CD4-positive, alpha-beta memory T cell (primary cell): ENCODE results near the gene CSF1R. TPM values are rescaled to one million over a fixed set of nuclear protein-coding genes. Genes with fewer than 3 reads are reported as not detected.

Experiments used
- CTCF ChIA-PET: fragments of 350-600 bp; sonication (Branson Sonifier 250); formaldehyde crosslinking; loops from one replicate; lab custom pipeline; 2021; ENCODE audit warnings: inconsistent platforms; ENCODE audit not compliant: partially characterized antibody; lab: Charles Lee
- POLR2A ChIA-PET: fragments of 350-600 bp; sonication (Branson Sonifier 250); formaldehyde crosslinking; loops from one replicate; lab custom pipeline; 2021; ENCODE audit not compliant: partially characterized antibody; lab: Charles Lee
- DNase-seq, 5 donors: peaks; one replicate each; pipeline versions ENCODE4 v3.0.0 to v3.0.0-alpha.2; 2020 to 2022; ENCODE audit warnings: mixed read lengths in 1 of 5
- H3K27ac ChIP-seq: one replicate; pipeline ENCODE4 v1.7.0; 2013; ENCODE audit warnings: low read depth, low read length
- H3K27me3 ChIP-seq: 2 replicates; pipeline ENCODE4 v1.7.0; 2013; ENCODE audit warnings: mild to moderate bottlenecking, low read length, moderate library complexity; ENCODE audit not compliant: insufficient read depth
- H3K36me3 ChIP-seq: 2 replicates; pipeline ENCODE4 v1.7.0; 2013; ENCODE audit warnings: mild to moderate bottlenecking, low read length, moderate library complexity; ENCODE audit not compliant: insufficient read depth
- H3K4me1 ChIP-seq: 2 replicates; pipeline ENCODE4 v1.7.0; 2013; ENCODE audit warnings: mild to moderate bottlenecking, low read length, moderate library complexity; ENCODE audit not compliant: insufficient read depth
- H3K4me3 ChIP-seq, 2 donors: one replicate each; pipeline ENCODE4 v1.7.0; 2013; ENCODE audit warnings: low read length in 2 of 2, mild to moderate bottlenecking in 1 of 2
- H3K9me3 ChIP-seq, 2 donors: one replicate each; pipeline ENCODE4 v1.7.0; 2013; ENCODE audit warnings: low read length in 2 of 2, control low read depth in 1 of 2; ENCODE audit not compliant: control insufficient read depth in 1 of 2
- H3K27ac Mint-ChIP-seq, 7 donors: one replicate each; pipeline ENCODE4 v1.8.0; 2020 to 2021; ENCODE audit warnings: mixed read lengths in 7 of 7, mild to moderate bottlenecking in 6 of 7, inconsistent platforms in 3 of 7, moderate library complexity in 3 of 7
- H3K27me3 Mint-ChIP-seq, 2 donors: one replicate each; pipeline ENCODE4 v1.8.0; 2020 to 2021; ENCODE audit warnings: mixed read lengths in 2 of 2
- H3K36me3 Mint-ChIP-seq, 2 donors: one replicate each; pipeline ENCODE4 v1.8.0; 2020 to 2021; ENCODE audit warnings: mixed read lengths in 2 of 2, inconsistent platforms in 1 of 2, mild to moderate bottlenecking in 1 of 2
- H3K4me1 Mint-ChIP-seq, 4 donors: one replicate each; pipeline ENCODE4 v1.8.0; 2020 to 2021; ENCODE audit warnings: mixed read lengths in 4 of 4, mild to moderate bottlenecking in 1 of 4
- H3K4me3 Mint-ChIP-seq, 8 donors: one replicate each; pipeline ENCODE4 v1.8.0; 2020 to 2021; ENCODE audit warnings: mixed read lengths in 8 of 8, mild to moderate bottlenecking in 7 of 8, moderate library complexity in 6 of 8, inconsistent platforms in 3 of 8
- H3K9me3 Mint-ChIP-seq, 8 donors: one replicate each; pipeline ENCODE4 v1.8.0; 2020 to 2021; ENCODE audit warnings: mixed read lengths in 8 of 8, mild to moderate bottlenecking in 5 of 8, inconsistent platforms in 3 of 8, moderate library complexity in 1 of 8
- intact Hi-C: fragments of 100-400 bp; cut with micrococcal nuclease; formaldehyde crosslinking; loops from one replicate; pipeline ENCODE4 v1.15.1; 2023
- polyA plus RNA-seq, 2 donors: library from polyadenylated mRNA; unstranded; fragments of 300-500 nt; fragmentation: Illumina TruSeq; gene quantifications; one replicate each; pipeline ENCODE4 v1.2.3, GENCODE V29; 2021
- total RNA-seq, 2 experiments: library from RNA; stranded (reverse); gene quantifications; one replicate each; pipeline ENCODE4 v1.2.3, GENCODE V29; 2021

CSF1R gene
- total and polyA plus RNA-seq, 4 experiments from 2014 or later = 0.04 to 2.9 (median 1.3) TPM

- Histone ChIP-seq H3K4me3 (no peak overlapping the region), H3K9me3 (no peaks in the 10 kb centered on the region), H3K36me3 (no peaks in the 10 kb centered on the region), H3K27ac (no peak overlapping the region), H3K27me3 (no peaks in the 10 kb centered on the region), H3K4me1 (no peaks in the 10 kb centered on the region)
- ChIA-PET CTCF (interaction anchor here (0.6 kb wide), 1 partner anchor 84 kb away, joined by 3 read pairs; no protein-coding TSS in a partner anchor), POLR2A (no interaction called here)
- H3K4me1 Mint-ChIP-seq = no peaks in the 10 kb centered on the region
- H3K27me3 Mint-ChIP-seq = peaks cover 0 to 2% of the 10 kb centered on the region in 2 donors
- H3K4me3 Mint-ChIP-seq = no peak overlapping the region
- no peaks in the 10 kb centered on the region for H3K36me3 Mint-ChIP-seq
- no peaks in the 10 kb centered on the region for H3K9me3 Mint-ChIP-seq
- no peak for DNase-seq
- no peak overlapping the region for H3K27ac Mint-ChIP-seq
- intact Hi-C loops = no loop called here
These were observed 10.5 kb downstream of the CSF1R start for GRCh38 chr5:150075806-150076205.

- no peaks in the 10 kb centered on the region for H3K36me3 ChIP-seq
- no peaks in the 10 kb centered on the region for H3K9me3 ChIP-seq
- intact Hi-C loops = no loop called here
- no peak overlapping the region for H3K27ac ChIP-seq
- no peaks in the 10 kb centered on the region for H3K36me3 Mint-ChIP-seq
- no peak overlapping the region for H3K27ac Mint-ChIP-seq
- no peaks in the 10 kb centered on the region for H3K9me3 Mint-ChIP-seq
- H3K27me3 ChIP-seq = no peaks in the 10 kb centered on the region
- H3K4me3 Mint-ChIP-seq = no peak overlapping the region
- no peaks in the 10 kb centered on the region for H3K4me1 ChIP-seq
- H3K4me3 ChIP-seq = no peak overlapping the region
- H3K27me3 Mint-ChIP-seq = peaks cover 0 to 2% of the 10 kb centered on the region in 2 donors
- ChIA-PET POLR2A (no interaction called here), CTCF (interaction anchor here (0.6 kb wide), 1 partner anchor 84 kb away, joined by 3 read pairs; no protein-coding TSS in a partner anchor)
- DNase-seq = no peak
- H3K4me1 Mint-ChIP-seq = no peaks in the 10 kb centered on the region
These were observed 11.1 kb downstream of the CSF1R start for GRCh38 chr5:150075233-150075632.

- ChIA-PET CTCF (no interaction called here), POLR2A (no interaction called here)
- H3K4me3 ChIP-seq = no peak overlapping the region
- Mint-ChIP-seq H3K9me3 (no peaks in the 10 kb centered on the region), H3K27ac (no peak overlapping the region), H3K4me3 (no peak overlapping the region), H3K36me3 (no peaks in the 10 kb centered on the region), H3K27me3 (no peaks in the 10 kb centered on the region), H3K4me1 (peaks cover 0 to under 1% (median 0%) of the 10 kb centered on the region in 4 donors)
- H3K27ac ChIP-seq = no peak overlapping the region
- intact Hi-C loops = no loop called here
- no peak for DNase-seq
- no peaks in the 10 kb centered on the region for H3K4me1 ChIP-seq
- no peaks in the 10 kb centered on the region for H3K27me3 ChIP-seq
- H3K36me3 ChIP-seq = no peaks in the 10 kb centered on the region
- H3K9me3 ChIP-seq = no peaks in the 10 kb centered on the region
These were observed 12.7 kb downstream of the CSF1R start for GRCh38 chr5:150073677-150074076.

GRCh38 chr5:150073086-150073625 is 13.2 kb downstream of the CSF1R start:
- Histone ChIP-seq H3K4me3 (no peak overlapping the region), H3K36me3 (no peaks in the 10 kb centered on the region), H3K27ac (no peak overlapping the region), H3K4me1 (no peaks in the 10 kb centered on the region), H3K9me3 (no peaks in the 10 kb centered on the region), H3K27me3 (no peaks in the 10 kb centered on the region)
- H3K9me3 Mint-ChIP-seq = no peaks in the 10 kb centered on the region
- DNase-seq = no peak
- ChIA-PET CTCF (no interaction called here), POLR2A (no interaction called here)
- H3K4me1 Mint-ChIP-seq = peaks cover 0 to 4% (median under 1%) of the 10 kb centered on the region in 4 donors
- H3K36me3 Mint-ChIP-seq = no peaks in the 10 kb centered on the region
- no peak overlapping the region for H3K27ac Mint-ChIP-seq
- no peaks in the 10 kb centered on the region for H3K27me3 Mint-ChIP-seq
- H3K4me3 Mint-ChIP-seq = no peak overlapping the region
- intact Hi-C loops = no loop called here

- H3K9me3 Mint-ChIP-seq = no peaks in the 10 kb centered on the region
- no peak overlapping the region for H3K4me3 Mint-ChIP-seq
- no peaks in the 10 kb centered on the region for H3K36me3 Mint-ChIP-seq
- Histone ChIP-seq H3K4me3 (no peak overlapping the region), H3K9me3 (no peaks in the 10 kb centered on the region), H3K27ac (no peak overlapping the region), H3K4me1 (no peaks in the 10 kb centered on the region), H3K27me3 (no peaks in the 10 kb centered on the region), H3K36me3 (no peaks in the 10 kb centered on the region)
- H3K27ac Mint-ChIP-seq = no peak overlapping the region
- intact Hi-C loops = no loop called here
- CTCF ChIA-PET = no interaction called here
- DNase-seq = no peak
- POLR2A ChIA-PET = no interaction called here
- no peaks in the 10 kb centered on the region for H3K27me3 Mint-ChIP-seq
- H3K4me1 Mint-ChIP-seq = peaks cover 4 to 12% (median 7%) of the 10 kb centered on the region in 4 donors
These were observed 15.5 kb downstream of the CSF1R start for GRCh38 chr5:150070821-150071220.

- no peaks in the 10 kb centered on the region for H3K27me3 ChIP-seq
- POLR2A ChIA-PET = no interaction called here
- no peak overlapping the region for H3K4me3 ChIP-seq
- H3K9me3 ChIP-seq = no peaks in the 10 kb centered on the region
- no peaks in the 10 kb centered on the region for H3K4me1 ChIP-seq
- no peaks in the 10 kb centered on the region for H3K36me3 ChIP-seq
- CTCF ChIA-PET = no interaction called here
- intact Hi-C loops = no loop called here
- no peak for DNase-seq
- no peak overlapping the region for H3K27ac ChIP-seq
- H3K4me3 Mint-ChIP-seq = no peak overlapping the region
- H3K36me3 Mint-ChIP-seq = no peaks in the 10 kb centered on the region
- no peak overlapping the region for H3K27ac Mint-ChIP-seq
- peaks cover 4 to 12% (median 7%) of the 10 kb centered on the region in 4 donors for H3K4me1 Mint-ChIP-seq
- H3K9me3 Mint-ChIP-seq = no peaks in the 10 kb centered on the region
- H3K27me3 Mint-ChIP-seq = no peaks in the 10 kb centered on the region
These were observed 16.4 kb downstream of the CSF1R start for GRCh38 chr5:150069672-150070627.

GRCh38 chr5:150068961-150069645 is 17.3 kb downstream of the CSF1R start:
- Histone ChIP-seq H3K36me3 (no peaks in the 10 kb centered on the region), H3K27me3 (no peaks in the 10 kb centered on the region), H3K9me3 (no peaks in the 10 kb centered on the region), H3K27ac (no peak overlapping the region), H3K4me3 (no peak overlapping the region), H3K4me1 (no peaks in the 10 kb centered on the region)
- H3K36me3 Mint-ChIP-seq = no peaks in the 10 kb centered on the region
- POLR2A ChIA-PET = no interaction called here
- intact Hi-C loops = no loop called here
- no peak overlapping the region for H3K27ac Mint-ChIP-seq
- CTCF ChIA-PET = no interaction called here
- no peaks in the 10 kb centered on the region for H3K9me3 Mint-ChIP-seq
- H3K27me3 Mint-ChIP-seq = no peaks in the 10 kb centered on the region
- H3K4me1 Mint-ChIP-seq = peaks cover 4 to 12% (median 7%) of the 10 kb centered on the region in 4 donors
- DNase-seq = no peak
- no peak overlapping the region for H3K4me3 Mint-ChIP-seq
